Upper lobe of left lung (tissue), 6 donors: ENCODE measurements around the gene EML1. TPM values are rescaled to one million over a fixed set of nuclear protein-coding genes. Genes with fewer than 3 reads are reported as not detected.
"Not testable (repeated sequence)": the region's sequence is repeated elsewhere in the genome, so short reads cannot be mapped to it uniquely, and the experiment has no call there.

Experiments used
- ATAC-seq, 2 donors: fragments of 200-7000 bp; cut with Tn5 transposase; one replicate each; pipeline ENCODE4 v1.9.1; 2022; ENCODE audit warnings: mild to moderate bottlenecking in 2 of 2, moderate library complexity in 2 of 2; ENCODE audit not compliant: low FRiP score in 2 of 2
- DNase-seq, 2 donors: peaks; one replicate each; pipeline ENCODE4 v3.0.0-alpha.2; 2019 to 2020
- H3K27ac ChIP-seq, 4 donors: fragments of 200-600 bp; sonication (generic); one replicate each; pipeline ENCODE4 v1.5.1; 2016 to 2019
- H3K27me3 ChIP-seq, 4 donors: fragments of 200-600 bp; sonication (generic); one replicate each; pipeline ENCODE4 v1.5.1; 2017 to 2019
- H3K36me3 ChIP-seq, 4 donors: fragments of 200-600 bp; sonication (generic); one replicate each; pipeline ENCODE4 v1.5.1; 2016 to 2019
- H3K4me1 ChIP-seq, 4 donors: fragments of 200-600 bp; sonication (generic); one replicate each; pipeline ENCODE4 v1.5.1; 2018 to 2019
- H3K4me3 ChIP-seq, 4 donors: fragments of 200-600 bp; sonication (generic); one replicate each; pipeline ENCODE4 v1.5.1; 2017 to 2019; ENCODE audit warnings: mild to moderate bottlenecking in 2 of 4, moderate library complexity in 1 of 4
- H3K9me3 ChIP-seq, 4 donors: fragments of 200-600 bp; sonication (generic); one replicate each; pipeline ENCODE4 v1.5.1; 2018 to 2019
- CTCF ChIP-seq, 6 experiments: fragments of 450-650 bp in 4 of 6; fragments of 200-600 bp in 2 of 6; sonication (generic) in 2 of 6; IDR thresholded peaks; one replicate each; pipeline ENCODE4 v1.5.1; 2016 to 2019; ENCODE audit warnings: antibody characterized with exemption in 6 of 6
- EP300 ChIP-seq, 4 donors: sonication (generic); formaldehyde crosslinking; IDR thresholded peaks; one replicate each; pipeline ENCODE4 v1.5.1; 2017; ENCODE audit warnings: antibody characterized with exemption in 4 of 4, control low read depth in 2 of 4
- POLR2A ChIP-seq, 4 donors: fragments of 450-650 bp; IDR thresholded peaks; one replicate each; pipeline ENCODE4 v1.5.1; 2016 to 2017; ENCODE audit warnings: antibody characterized with exemption in 4 of 4, mild to moderate bottlenecking in 2 of 4
- POLR2AphosphoS5 ChIP-seq, 2 donors: sonication (generic); formaldehyde crosslinking; IDR thresholded peaks; one replicate each; pipeline ENCODE4 v1.5.1; 2017; ENCODE audit warnings: antibody characterized with exemption in 2 of 2
- WGBS, 2 donors: methylation state at CpG; one replicate each; pipeline ENCODE4 v1.1.5; 2017 to 2018; 5-methylcytosine and 5-hydroxymethylcytosine counted together
- total RNA-seq, 6 donors: library from RNA; depleted of rRNA in 4 of 6; stranded (reverse); fragments of >200 nt in 4 of 6; gene quantifications; one replicate each; pipeline versions ENCODE4 v1.1.0 to v1.2.1, GENCODE V29; 2016 to 2021
- donor health status: DM: no; HTN: no; CAD: no; lungs with moderate emphysema.
- donor health status: DM: no; HTN: yes; CAD: no; lungs with severe emphysema.

EML1 gene
- total RNA-seq, 6 donors from 2014 or later = 22.2 to 55.5 (median 36.4) TPM

- no peak for TF ChIP-seq EP300 (IDR thresholded peaks at IDR 0.05)
- TF ChIP-seq POLR2A (IDR thresholded peaks at IDR 0.05) = no peak
- TF ChIP-seq CTCF (IDR thresholded peaks at IDR 0.05) = no peak
- TF ChIP-seq POLR2AphosphoS5 (IDR thresholded peaks at IDR 0.05) = no peak
- no peaks in the 10 kb centered on the region for H3K36me3 ChIP-seq
- ATAC-seq (peak in 1 of 2 donors; percentile 81), DNase-seq (no peak)
- H3K27ac ChIP-seq = peak overlapping the region in 1 of 4 donors; percentile 10
- H3K27me3 ChIP-seq = no peaks in the 10 kb centered on the region
- H3K9me3 ChIP-seq = no peaks in the 10 kb centered on the region
- no peak overlapping the region for H3K4me3 ChIP-seq
- 81 to 93% methylated on average over 6 to 11 of the region's 11 CpGs for WGBS, 2 donors
- H3K4me1 ChIP-seq = peaks cover 19 to 42% (median 28%) of the 10 kb centered on the region in 4 donors
Measured at GRCh38 chr14:99758121-99758821, 34.9 kb upstream of the EML1 start.

- TF ChIP-seq CTCF (IDR thresholded peaks at IDR 0.05) (no peak), EP300 (IDR thresholded peaks at IDR 0.05) (no peak), POLR2A (IDR thresholded peaks at IDR 0.05) (no peak), POLR2AphosphoS5 (IDR thresholded peaks at IDR 0.05) (no peak)
- H3K36me3 ChIP-seq = no peaks in the 10 kb centered on the region
- peaks cover 18 to 35% (median 20%) of the 10 kb centered on the region in 4 donors for H3K4me1 ChIP-seq
- no peak for ATAC-seq
- no peaks in the 10 kb centered on the region for H3K9me3 ChIP-seq
- H3K27me3 ChIP-seq = no peaks in the 10 kb centered on the region
- DNase-seq = no peak
- WGBS, 2 donors = 72 to 89% methylated on average over 5 of the region's 7 CpGs
- H3K4me3 ChIP-seq = no peak overlapping the region
- peak overlapping the region in 1 of 4 donors; percentile 10 for H3K27ac ChIP-seq
Measured at GRCh38 chr14:99758872-99759545, 34.2 kb upstream of the EML1 start.

- Histone ChIP-seq H3K4me1 (peaks cover 13 to 30% (median 18%) of the 10 kb centered on the region in 4 donors), H3K9me3 (no peaks in the 10 kb centered on the region), H3K36me3 (no peaks in the 10 kb centered on the region), H3K4me3 (no peak overlapping the region), H3K27ac (peak overlapping the region in 1 of 4 donors; percentile 10), H3K27me3 (no peaks in the 10 kb centered on the region)
- 34 to 43% methylated on average over 5 to 7 of the region's 9 CpGs for WGBS, 2 donors
- DNase-seq (no peak), ATAC-seq (no peak)
- TF ChIP-seq CTCF (IDR thresholded peaks at IDR 0.05) (no peak), POLR2A (IDR thresholded peaks at IDR 0.05) (no peak), POLR2AphosphoS5 (IDR thresholded peaks at IDR 0.05) (peak in 1 of 2 donors; percentile 12), EP300 (IDR thresholded peaks at IDR 0.05) (no peak)
Measured at GRCh38 chr14:99759546-99759925, 33.7 kb upstream of the EML1 start.

- H3K27ac ChIP-seq = no peak overlapping the region
- TF ChIP-seq CTCF (IDR thresholded peaks at IDR 0.05) (no peak), POLR2AphosphoS5 (IDR thresholded peaks at IDR 0.05) (no peak), EP300 (IDR thresholded peaks at IDR 0.05) (no peak)
- H3K4me3 ChIP-seq = no peak overlapping the region
- WGBS, 2 donors = 91% methylated on average over 5 of the region's 5 CpGs
- no peak for DNase-seq
- peaks cover 7 to 18% (median 13%) of the 10 kb centered on the region in 4 donors for H3K4me1 ChIP-seq
- H3K36me3 ChIP-seq = no peaks in the 10 kb centered on the region
- no peaks in the 10 kb centered on the region for H3K27me3 ChIP-seq
- no peak for ATAC-seq
- no peaks in the 10 kb centered on the region for H3K9me3 ChIP-seq
Measured at GRCh38 chr14:99760817-99761216, 32.4 kb upstream of the EML1 start.

- not testable (repeated sequence) for DNase-seq, ATAC-seq, H3K36me3 ChIP-seq, H3K27me3 ChIP-seq, H3K9me3 ChIP-seq, H3K27ac ChIP-seq, H3K4me1 ChIP-seq, H3K4me3 ChIP-seq
- WGBS, 2 donors = 79 to 81% methylated on average over 4 of the region's 4 CpGs
Measured at GRCh38 chr14:99762911-99763310, 30.3 kb upstream of the EML1 start.
